ENCODE measurements around the gene SLC22A14.
"Not testable (repeated sequence)": the region's sequence is repeated elsewhere in the genome, so short reads cannot be mapped to it uniquely, and the experiment has no call there.

The SLC22A14 gene

DNA sequence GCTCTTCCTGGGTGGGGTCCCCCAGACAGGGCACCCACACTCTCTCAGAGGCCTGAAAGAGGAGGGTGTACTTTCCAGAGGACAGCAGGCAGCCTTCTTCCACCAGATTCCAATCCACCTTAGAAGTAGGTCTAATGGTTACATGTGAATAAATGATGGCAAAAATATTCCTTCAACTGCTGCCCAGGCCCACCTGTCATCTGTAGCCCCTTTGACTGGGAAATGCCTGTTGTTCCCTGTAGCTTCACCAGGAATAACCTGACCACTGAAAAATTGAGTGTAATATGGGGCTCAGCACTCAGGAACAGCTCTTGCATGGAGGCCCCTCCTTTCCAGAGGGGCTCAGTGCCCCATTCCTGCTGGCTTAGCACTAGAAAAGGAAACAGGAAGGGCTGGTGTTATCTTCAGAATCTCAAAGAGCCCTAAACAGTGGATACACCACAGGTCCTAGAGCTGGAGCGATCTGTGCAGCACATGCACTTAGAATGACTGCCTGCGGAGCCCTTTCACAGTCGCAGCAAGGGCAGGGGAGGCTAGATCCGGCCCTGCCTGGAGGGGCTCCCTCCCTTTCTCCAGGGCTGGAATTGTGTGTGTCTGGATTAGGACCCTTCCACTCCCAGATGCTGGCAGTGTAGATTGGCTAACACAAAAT lies 32.1 kb downstream of the SLC22A14 start:
- no peak for DNase-seq (ENCODE audit: low read depth)

GRCh38 chr3:38314764-38315487 lies 32.8 kb downstream of the SLC22A14 start:
- DNase-seq (ENCODE audit: low read depth), result no peak

- no peak for DNase-seq (ENCODE audit: low read depth)
Observed at GRCh38 chr3:38315488-38316230, 33.6 kb downstream of the SLC22A14 start.

DNA sequence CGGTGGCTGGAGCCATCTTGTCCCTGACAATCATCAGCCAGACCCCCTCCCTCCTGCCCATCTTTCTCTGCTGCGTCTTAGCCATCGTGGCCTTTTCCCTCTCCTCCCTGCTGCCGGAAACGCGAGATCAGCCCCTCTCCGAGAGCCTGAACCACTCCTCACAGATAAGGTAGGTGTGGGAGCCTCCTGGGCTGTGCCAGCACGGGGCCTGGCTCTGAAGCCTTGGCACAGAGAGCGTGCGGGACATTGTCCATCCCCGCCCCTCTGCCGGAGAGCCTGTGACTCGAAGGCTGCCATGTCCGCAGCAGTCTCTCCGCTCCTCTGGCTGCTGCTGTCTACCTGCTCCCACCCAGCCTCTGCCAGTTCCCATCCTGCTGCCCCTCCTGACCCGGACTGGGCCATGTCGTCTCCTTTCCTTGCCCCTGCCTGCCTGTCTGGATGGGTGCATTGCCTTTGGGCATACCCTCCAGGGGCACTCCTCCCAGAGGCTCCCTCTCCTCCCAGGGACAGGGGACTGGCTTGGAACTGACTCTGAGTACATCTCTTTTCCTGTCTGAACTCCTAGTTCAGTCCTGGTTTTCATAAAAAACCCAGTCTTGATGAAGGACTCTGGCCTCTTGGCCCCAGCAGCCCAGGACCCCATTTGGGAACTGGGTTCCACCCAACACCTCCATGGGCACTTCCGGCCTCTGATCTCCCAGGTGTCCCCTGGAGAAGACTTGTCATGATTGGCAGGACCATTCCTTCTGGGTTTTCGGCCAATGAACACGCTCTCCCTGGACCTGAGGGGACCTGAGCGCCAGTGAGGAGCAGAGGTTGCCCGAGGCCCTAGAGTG lies 34.5 kb downstream of the SLC22A14 start:
- no peak for DNase-seq (ENCODE audit: low read depth)

- no peak for DNase-seq (ENCODE audit: low read depth)
Observed at GRCh38 chr3:38317192-38317759, 35.2 kb downstream of the SLC22A14 start.

- no peak for DNase-seq (ENCODE audit: low read depth)
Observed at GRCh38 chr3:38318766-38319671, 36.9 kb downstream of the SLC22A14 start.

- DNase-seq (ENCODE audit: low read depth), result not testable (repeated sequence)
Observed at GRCh38 chr3:38320638-38321037, 38.5 kb downstream of the SLC22A14 start.

- no peak for DNase-seq (ENCODE audit: low read depth)
Observed at GRCh38 chr3:38323060-38323459, 41.0 kb downstream of the SLC22A14 start.

GRCh38 chr3:38325256-38325655 lies 43.2 kb downstream of the SLC22A14 start:
- DNase-seq (ENCODE audit: low read depth), result no peak

DNA sequence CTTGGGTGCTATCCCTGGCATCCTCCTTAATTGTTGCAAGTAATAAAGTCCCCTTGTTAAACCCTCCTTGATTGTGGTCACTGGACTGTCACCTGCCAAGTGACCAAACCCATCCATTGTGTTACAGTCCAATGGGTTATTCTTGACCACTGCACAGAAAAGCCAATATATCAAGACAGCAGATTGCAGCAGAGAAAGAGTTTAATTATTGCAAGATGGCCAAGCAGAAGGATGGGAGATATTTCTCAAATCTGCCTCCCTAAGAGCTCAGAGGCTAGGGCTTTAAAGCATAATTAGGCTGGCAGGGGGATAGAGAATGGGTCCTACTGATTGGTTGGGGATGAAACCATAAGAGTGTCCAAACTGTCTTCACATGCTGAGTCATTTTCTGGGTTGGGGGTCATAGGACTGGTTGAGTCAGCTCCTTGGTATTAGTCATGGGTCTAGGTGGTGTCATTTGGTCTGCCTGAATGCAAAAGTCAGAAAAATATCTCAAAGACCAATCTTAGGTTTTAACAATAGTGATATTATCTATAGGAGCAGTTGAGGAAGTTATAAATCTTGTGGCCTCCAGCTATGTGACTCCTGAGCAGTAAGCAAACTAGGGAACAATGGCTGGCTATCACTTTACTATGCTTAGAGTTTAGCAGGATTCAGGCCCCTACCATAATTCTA lies 45.4 kb downstream of the SLC22A14 start:
- no peak for DNase-seq (ENCODE audit: low read depth)

GRCh38 chr3:38331257-38332022 lies 49.3 kb downstream of the SLC22A14 start:
- DNase-seq (ENCODE audit: low read depth), result no peak

DNA sequence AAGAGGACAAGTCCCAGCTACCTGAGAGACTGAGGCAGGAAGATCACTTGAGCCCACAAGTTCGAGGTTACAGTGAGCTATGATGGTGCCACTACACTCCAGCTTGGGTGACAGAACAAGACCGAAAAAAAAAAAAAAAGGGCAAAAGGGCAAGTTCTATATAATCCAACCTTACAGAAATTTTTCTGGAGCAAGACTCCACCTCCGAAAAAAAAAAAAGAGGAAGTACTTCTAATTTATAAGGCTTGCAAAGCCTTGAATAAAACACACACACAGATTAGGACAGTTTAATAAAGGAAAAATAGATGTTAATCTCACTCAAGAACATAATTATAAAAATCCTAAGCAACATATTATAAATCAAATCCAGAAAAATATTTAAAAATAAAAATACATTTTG lies 50.1 kb downstream of the SLC22A14 start:
- no peak for DNase-seq (ENCODE audit: low read depth)

DNA sequence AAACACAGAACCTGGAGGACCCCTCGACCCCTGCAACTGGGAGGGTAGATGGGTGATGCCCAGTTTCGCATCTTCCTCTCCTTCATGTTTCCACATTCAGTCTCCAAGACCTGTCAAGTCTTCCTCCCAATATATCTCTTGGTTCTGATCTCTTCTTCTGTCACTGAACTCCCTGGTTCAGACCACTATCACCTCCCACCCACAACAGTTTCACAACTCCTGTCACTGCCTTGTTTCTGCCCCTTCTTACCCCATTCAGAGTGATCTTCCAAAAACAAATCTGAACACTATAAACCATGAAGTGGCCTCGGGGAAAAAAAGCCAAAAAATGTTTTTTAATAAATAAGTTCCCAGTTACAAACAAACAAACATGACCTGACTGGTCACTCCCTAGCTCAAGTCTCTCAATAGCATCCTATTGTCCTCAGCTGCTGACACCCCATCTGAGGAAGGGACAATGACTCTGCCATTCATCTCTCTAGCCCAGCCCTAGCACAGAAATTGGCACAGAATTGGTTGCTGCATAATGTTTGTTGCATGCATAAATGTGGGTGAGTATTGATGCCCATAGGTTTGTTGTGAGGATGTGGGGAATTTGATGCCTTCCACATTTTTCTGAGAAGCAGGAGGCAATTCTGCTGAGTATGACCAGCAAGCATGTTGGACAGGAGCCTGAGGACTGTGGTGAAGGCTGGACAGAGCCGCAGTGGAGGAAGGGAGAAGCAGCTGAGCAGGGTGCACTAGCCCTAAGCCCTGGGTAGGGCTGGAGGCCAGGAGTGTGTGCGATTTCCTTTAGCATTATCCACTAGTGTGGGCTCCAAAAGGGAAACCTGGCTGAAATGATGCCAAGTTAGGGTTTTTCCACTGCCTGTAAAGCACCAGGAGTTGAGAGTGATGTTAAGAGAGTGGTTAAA lies 52.3 kb downstream of the SLC22A14 start:
- no peak for DNase-seq (ENCODE audit: low read depth)

GRCh38 chr3:38335263-38335662 lies 53.2 kb downstream of the SLC22A14 start:
- DNase-seq (ENCODE audit: low read depth), result no peak

DNA sequence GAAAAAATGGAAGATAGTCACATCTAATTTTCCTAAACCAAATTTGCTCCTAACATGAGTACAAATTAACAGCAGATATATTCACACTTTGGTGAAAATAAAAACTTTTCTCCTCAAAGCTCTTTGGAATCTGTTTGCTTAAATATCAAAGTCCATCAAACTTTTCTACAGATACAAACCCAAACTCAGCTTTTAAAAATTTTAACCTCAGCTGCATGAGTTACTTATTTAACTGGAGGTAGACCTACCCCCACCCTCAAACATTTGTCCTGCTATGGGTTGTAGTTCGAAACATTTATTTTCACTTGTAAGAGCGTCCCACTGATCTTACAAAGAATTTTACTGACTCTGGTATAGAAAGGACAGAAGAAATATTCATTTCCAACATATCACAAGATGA lies 55.6 kb downstream of the SLC22A14 start:
- no peak for DNase-seq (ENCODE audit: low read depth)

DNA sequence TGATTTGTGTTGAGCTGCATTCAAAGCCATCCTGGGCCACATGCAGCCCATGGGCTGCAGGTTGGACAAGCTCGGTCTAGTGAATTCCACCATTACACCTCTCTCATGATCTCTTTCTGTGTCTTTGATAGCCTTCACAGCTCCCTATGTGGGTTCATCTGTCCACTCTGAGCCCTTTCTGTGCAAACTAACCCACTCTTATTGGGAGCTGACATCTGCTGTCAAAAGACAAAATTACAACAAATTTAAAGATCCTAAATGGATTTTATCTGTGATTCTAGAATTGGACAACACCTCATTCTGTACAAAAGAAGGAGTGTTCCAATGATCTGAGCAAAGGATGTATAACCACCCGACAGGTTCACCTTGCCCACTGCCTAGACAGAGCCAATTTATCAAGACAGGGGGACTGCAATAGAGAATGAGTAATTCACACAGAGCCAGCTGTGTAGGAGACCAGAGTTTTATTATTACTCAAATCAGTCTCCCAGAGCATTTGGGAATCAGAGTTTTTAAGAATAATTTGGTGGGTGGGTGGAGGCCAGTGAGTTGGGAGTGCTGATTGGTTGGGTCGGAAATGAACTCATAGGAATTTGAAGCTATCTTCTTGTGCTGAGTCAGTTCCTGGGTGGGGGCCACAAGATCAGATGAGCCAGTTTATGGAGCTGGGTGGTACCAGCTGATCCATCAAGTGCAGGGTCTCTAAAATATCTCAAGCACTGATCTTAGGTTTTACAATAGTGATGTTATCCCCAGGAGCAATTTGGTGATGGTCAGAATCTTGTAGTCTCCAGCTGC lies 61.9 kb downstream of the SLC22A14 start:
- DNase-seq (ENCODE audit: low read depth), result no peak

GRCh38 chr3:38345879-38346586 lies 63.9 kb downstream of the SLC22A14 start:
- no peak for DNase-seq (ENCODE audit: low read depth)
